HepG2 (cell line): Measurements from ENCODE around the gene EDAR.

Experiments
- CTCF ChIP-seq: sonication (generic); formaldehyde crosslinking; IDR thresholded peaks from 2 replicates; pipeline ENCODE4 v1.5.0; 2020; ENCODE audit warnings: mild to moderate bottlenecking, missing genetic modification reagents, moderate library complexity
- JUN ChIP-seq: sonication (generic); formaldehyde crosslinking; IDR thresholded peaks from 2 replicates; pipeline ENCODE4 v1.4.0; 2020; ENCODE audit warnings: mild to moderate bottlenecking, missing genetic modification reagents
- KDM6A ChIP-seq: IDR thresholded peaks from 2 replicates; pipeline ENCODE4 v1.6.1; 2016; ENCODE audit warnings: low read depth
- MAFG ChIP-seq: sonication (generic); formaldehyde crosslinking; IDR thresholded peaks from 2 replicates; pipeline ENCODE4 v1.5.1; 2020; ENCODE audit warnings: mild to moderate bottlenecking, missing genetic modification reagents
- POLR2A ChIP-seq, 2 experiments: IDR thresholded peaks; 2 replicates each; pipeline ENCODE4 v1.6.1; 2011; ENCODE audit warnings: low read depth in 2 of 2, low read length in 2 of 2, mild to moderate bottlenecking in 1 of 2, moderate library complexity in 1 of 2; ENCODE audit not compliant: insufficient read depth in 1 of 2
- POLR2G ChIP-seq: fragments of 200-400 bp; formaldehyde crosslinking; IDR thresholded peaks from 2 replicates; pipeline ENCODE4 v1.6.1; 2018; ENCODE audit warnings: mild to moderate bottlenecking, low read depth, low read length, moderate library complexity
- REST ChIP-seq, 2 experiments: IDR thresholded peaks; 2 replicates each; pipeline ENCODE4 v1.6.1; 2011 to 2012; ENCODE audit warnings: low read length in 2 of 2, borderline replicate concordance in 1 of 2, low read depth in 1 of 2, mild to moderate bottlenecking in 1 of 2, moderate library complexity in 1 of 2
- ZNF138 ChIP-seq: sonication (generic); formaldehyde crosslinking; IDR thresholded peaks from 2 replicates; pipeline ENCODE4 v1.5.0; 2020; ENCODE audit warnings: mild to moderate bottlenecking, low read depth, missing genetic modification reagents
- ZNF354B ChIP-seq: sonication (generic); formaldehyde crosslinking; IDR thresholded peaks from 2 replicates; pipeline ENCODE4 v1.8.0; 2022; ENCODE audit warnings: mild to moderate bottlenecking, missing genetic modification reagents
- ZSCAN21 ChIP-seq: sonication (generic); formaldehyde crosslinking; IDR thresholded peaks from 2 replicates; pipeline ENCODE4 v1.8.0; 2022; ENCODE audit warnings: mild to moderate bottlenecking, missing genetic modification reagents, moderate library complexity, borderline replicate concordance

- no peak for TF ChIP-seq ZNF138
- no peak for TF ChIP-seq POLR2A (IDR thresholded peaks at IDR 0.05; ENCODE audit: insufficient read depth in 1 of 2, low read depth in 2 of 2, low read length in 2 of 2)
- no peak for TF ChIP-seq POLR2G
- TF ChIP-seq REST (IDR thresholded peaks at IDR 0.05; ENCODE audit: borderline replicate concordance in 1 of 2, low read depth in 1 of 2, low read length in 2 of 2): no peak
- TF ChIP-seq MAFG (CRISPR knock-in tag): no peak
- no peak for TF ChIP-seq CTCF (CRISPR knock-in tag)
- TF ChIP-seq KDM6A: no peak
- TF ChIP-seq ZSCAN21 (CRISPR knock-in tag): no peak
- no peak for TF ChIP-seq ZNF354B (CRISPR knock-in tag)
- TF ChIP-seq JUN (CRISPR knock-in tag): no peak
Measured at GRCh38 chr2:109027702-109028101, 38.7 kb upstream of the EDAR start.
